ENCODE measurements around the gene IMMT.
"Not testable (repeated sequence)": the region's sequence is repeated elsewhere in the genome, so short reads cannot be mapped to it uniquely, and the experiment has no call there.

DNA sequence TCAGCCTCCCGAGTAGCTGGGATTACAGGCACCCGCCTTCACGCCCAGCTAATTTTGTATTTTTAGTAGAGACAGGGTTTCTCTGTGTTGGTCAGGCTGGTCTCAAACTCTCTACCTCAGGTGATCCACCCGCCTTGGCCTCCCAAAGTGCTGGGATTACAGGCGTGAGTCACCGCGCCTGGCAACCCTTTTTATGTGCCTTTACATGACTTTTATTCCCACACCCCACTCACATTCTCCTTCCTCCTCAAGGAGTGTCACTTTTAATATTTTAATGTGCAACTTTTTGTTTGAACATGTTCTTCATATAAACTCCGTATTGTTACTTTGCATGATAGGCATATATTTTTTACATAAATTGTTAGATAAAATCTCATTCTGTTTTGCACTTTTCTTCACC, 33.3 kb upstream of the IMMT start:
- TF ChIP-seq, protein P1, sequence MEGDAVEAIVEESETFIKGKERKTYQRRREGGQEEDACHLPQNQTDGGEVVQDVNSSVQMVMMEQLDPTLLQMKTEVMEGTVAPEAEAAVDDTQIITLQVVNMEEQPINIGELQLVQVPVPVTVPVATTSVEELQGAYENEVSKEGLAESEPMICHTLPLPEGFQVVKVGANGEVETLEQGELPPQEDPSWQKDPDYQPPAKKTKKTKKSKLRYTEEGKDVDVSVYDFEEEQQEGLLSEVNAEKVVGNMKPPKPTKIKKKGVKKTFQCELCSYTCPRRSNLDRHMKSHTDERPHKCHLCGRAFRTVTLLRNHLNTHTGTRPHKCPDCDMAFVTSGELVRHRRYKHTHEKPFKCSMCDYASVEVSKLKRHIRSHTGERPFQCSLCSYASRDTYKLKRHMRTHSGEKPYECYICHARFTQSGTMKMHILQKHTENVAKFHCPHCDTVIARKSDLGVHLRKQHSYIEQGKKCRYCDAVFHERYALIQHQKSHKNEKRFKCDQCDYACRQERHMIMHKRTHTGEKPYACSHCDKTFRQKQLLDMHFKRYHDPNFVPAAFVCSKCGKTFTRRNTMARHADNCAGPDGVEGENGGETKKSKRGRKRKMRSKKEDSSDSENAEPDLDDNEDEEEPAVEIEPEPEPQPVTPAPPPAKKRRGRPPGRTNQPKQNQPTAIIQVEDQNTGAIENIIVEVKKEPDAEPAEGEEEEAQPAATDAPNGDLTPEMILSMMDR (IDR thresholded peaks at IDR 0.05) = not testable (repeated sequence)
- TF ChIP-seq POLR2A, EP300 (IDR thresholded peaks at IDR 0.05): not testable (repeated sequence)

All from upper lobe of left lung (tissue), 4 donors.